HEK293T (cell line): Measurements from ENCODE around the gene TCOF1.

Experiments
- CTCF ChIA-PET: fragments of 350-600 bp; formaldehyde crosslinking; extraction: SDS; loops from one replicate; lab custom pipeline; 2021; ENCODE audit warnings: antibody characterized with exemption, inconsistent platforms; lab: Yijun Ruan, JAX
- POLR2A ChIA-PET: fragments of 350-600 bp; formaldehyde crosslinking; extraction: SDS; loops from one replicate; lab custom pipeline; 2020; ENCODE audit warnings: antibody characterized with exemption, inconsistent platforms; lab: Yijun Ruan, JAX
- DNase-seq: peaks from one replicate; pipeline ENCODE4 v3.0.0; 2012; ENCODE audit warnings: mixed read lengths; ENCODE audit errors: extremely low spot score
- ARNT ChIP-seq: fragments of 450-650 bp; IDR thresholded peaks from 2 replicates; pipeline ENCODE4 v1.6.1; 2017; ENCODE audit warnings: mild to moderate bottlenecking
- BHLHE40 ChIP-seq: fragments of 450-650 bp; IDR thresholded peaks from 2 replicates; pipeline ENCODE4 v1.6.1; 2016; ENCODE audit warnings: mild to moderate bottlenecking, moderate library complexity, borderline replicate concordance
- CTBP1 ChIP-seq: fragments of 450-650 bp; IDR thresholded peaks from 2 replicates; pipeline ENCODE4 v1.6.1; 2016; ENCODE audit warnings: borderline replicate concordance
- ELF4 ChIP-seq: fragments of 450-650 bp; IDR thresholded peaks from 2 replicates; pipeline ENCODE4 v1.6.1; 2017; ENCODE audit warnings: antibody characterized with exemption
- FOXA1 ChIP-seq: fragments of 450-650 bp; IDR thresholded peaks from 2 replicates; pipeline ENCODE4 v1.6.1; 2016; ENCODE audit warnings: mild to moderate bottlenecking
- FOXK2 ChIP-seq: fragments of 450-650 bp; IDR thresholded peaks from 2 replicates; pipeline ENCODE4 v1.6.1; 2016; ENCODE audit warnings: mild to moderate bottlenecking
- FOXM1 ChIP-seq: fragments of 450-650 bp; IDR thresholded peaks from 2 replicates; pipeline ENCODE4 v1.6.1; 2017; ENCODE audit warnings: mild to moderate bottlenecking, borderline replicate concordance
- HDGF ChIP-seq: fragments of 450-650 bp; IDR thresholded peaks from 2 replicates; pipeline ENCODE4 v1.6.1; 2017; ENCODE audit warnings: antibody characterized with exemption, borderline replicate concordance
- L3MBTL2 ChIP-seq: fragments of 450-650 bp; conservative IDR thresholded peaks from 2 replicates; pipeline ENCODE4 v1.6.1; 2016; ENCODE audit warnings: mild to moderate bottlenecking
- LEF1 ChIP-seq: fragments of 450-650 bp; IDR thresholded peaks from 2 replicates; pipeline ENCODE4 v1.6.1; 2017; ENCODE audit warnings: mild to moderate bottlenecking, borderline replicate concordance
- NFRKB ChIP-seq: fragments of 450-650 bp; IDR thresholded peaks from 2 replicates; pipeline ENCODE4 v1.6.1; 2016; ENCODE audit warnings: mild to moderate bottlenecking, moderate library complexity
- SP1 ChIP-seq: fragments of 450-650 bp; IDR thresholded peaks from 2 replicates; pipeline ENCODE4 v1.6.1; 2017
- SUZ12 ChIP-seq: fragments of 450-650 bp; IDR thresholded peaks from 2 replicates; pipeline ENCODE4 v1.6.1; 2016; ENCODE audit warnings: mild to moderate bottlenecking
- TARDBP ChIP-seq: fragments of 450-650 bp; IDR thresholded peaks from 2 replicates; pipeline ENCODE4 v1.6.1; 2016
- ZNF384 ChIP-seq: fragments of 450-650 bp; IDR thresholded peaks from 2 replicates; pipeline ENCODE4 v1.6.1; 2016
- TF ChIP-seq, protein P1 (sequence below): fragments of 450-650 bp; IDR thresholded peaks from 2 replicates; pipeline ENCODE4 v1.6.1; 2016

TCOF1 gene

DNA sequence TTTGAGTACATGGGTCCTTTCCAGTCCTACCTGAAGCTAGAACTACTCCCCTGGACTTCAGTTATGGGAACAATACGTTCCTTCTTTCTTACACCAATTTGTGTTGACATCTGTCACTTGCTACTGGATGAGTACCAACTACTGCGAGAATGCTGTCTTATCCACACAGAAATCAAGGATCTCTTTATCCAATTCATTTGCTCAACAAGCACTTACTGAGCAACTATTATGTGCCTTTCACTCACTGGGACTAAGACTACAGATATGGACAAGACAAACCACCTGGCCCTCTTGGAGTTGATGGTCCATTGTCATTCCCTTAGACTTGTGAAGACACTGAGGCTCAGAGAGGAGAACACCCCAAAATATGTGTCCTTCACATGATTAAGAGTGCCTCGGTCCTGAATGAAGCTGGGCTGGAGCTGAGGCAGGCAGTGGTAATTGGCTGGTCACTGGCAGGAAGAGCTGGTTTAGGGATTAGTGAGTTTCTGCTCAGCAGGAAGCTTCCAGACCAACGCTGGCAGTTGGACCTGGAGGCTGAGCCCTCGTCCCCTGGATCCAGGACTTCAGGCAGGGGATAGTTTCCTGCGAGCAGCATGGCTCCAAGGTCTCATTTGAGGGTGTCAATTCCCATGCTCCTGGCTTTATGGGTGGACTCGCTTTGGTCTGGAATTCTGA, 46.3 kb upstream of the TCOF1 start:
- TF ChIP-seq, protein P1, sequence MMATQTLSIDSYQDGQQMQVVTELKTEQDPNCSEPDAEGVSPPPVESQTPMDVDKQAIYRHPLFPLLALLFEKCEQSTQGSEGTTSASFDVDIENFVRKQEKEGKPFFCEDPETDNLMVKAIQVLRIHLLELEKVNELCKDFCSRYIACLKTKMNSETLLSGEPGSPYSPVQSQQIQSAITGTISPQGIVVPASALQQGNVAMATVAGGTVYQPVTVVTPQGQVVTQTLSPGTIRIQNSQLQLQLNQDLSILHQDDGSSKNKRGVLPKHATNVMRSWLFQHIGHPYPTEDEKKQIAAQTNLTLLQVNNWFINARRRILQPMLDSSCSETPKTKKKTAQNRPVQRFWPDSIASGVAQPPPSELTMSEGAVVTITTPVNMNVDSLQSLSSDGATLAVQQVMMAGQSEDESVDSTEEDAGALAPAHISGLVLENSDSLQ: no peak
- TF ChIP-seq SP1 (no peak), HDGF (no peak), CTBP1 (no peak), FOXM1 (no peak), FOXA1 (no peak), ZNF384 (no peak), BHLHE40 (no peak), LEF1 (no peak)
- ChIA-PET POLR2A (no interaction called here), CTCF (no interaction called here)
- no peak for DNase-seq

DNA sequence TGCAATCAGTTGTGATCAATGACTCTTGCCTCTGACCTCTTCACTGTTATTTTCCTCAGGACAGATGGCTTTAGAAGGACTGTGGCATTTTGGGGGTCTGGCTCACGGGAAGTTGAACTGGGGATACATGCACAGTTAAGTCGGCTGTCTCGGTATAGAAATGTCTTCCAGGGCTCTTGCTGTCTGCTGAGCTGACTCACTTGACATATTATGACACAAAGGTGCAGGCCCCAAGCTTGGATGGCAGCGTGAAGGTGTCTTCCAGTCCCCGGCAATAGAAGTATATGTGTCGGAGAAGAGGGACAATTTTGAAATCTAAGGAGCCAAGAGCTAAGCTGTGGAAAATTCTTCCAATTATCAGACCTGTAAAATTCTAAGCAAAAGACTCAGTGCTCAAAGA, 45.0 kb upstream of the TCOF1 start:
- ChIA-PET CTCF (no interaction called here), POLR2A (no interaction called here)
- no peak for DNase-seq
- TF ChIP-seq LEF1 (no peak), FOXK2 (no peak), L3MBTL2 (no peak), FOXA1 (no peak), ARNT (no peak), ELF4 (no peak)

DNA sequence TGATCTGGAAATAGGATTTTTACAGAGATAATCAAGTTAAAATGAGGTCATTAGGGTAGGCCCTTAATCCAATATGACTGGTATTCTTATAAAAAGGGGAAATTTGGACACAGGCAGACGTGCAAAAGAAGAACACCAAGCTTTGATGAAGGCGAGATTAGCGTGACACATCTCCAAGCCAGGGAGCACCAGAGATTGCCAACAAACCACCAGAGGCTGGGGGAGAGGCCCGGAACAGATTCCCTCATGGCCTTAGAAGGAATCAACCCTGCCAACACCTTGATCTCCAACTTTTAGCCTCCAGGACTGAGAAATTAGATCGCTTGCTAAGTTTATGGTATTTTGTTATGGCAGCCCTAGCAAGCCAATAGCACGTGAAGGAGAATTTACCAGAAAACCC, 44.0 kb upstream of the TCOF1 start:
- ChIA-PET CTCF (no interaction called here), POLR2A (no interaction called here)
- no peak for DNase-seq
- TF ChIP-seq ARNT (no peak), ELF4 (no peak), FOXA1 (no peak), LEF1 (no peak), CTBP1 (no peak), BHLHE40 (no peak), SUZ12 (no peak), L3MBTL2 (no peak), ZNF384 (no peak), FOXK2 (no peak), NFRKB (no peak)
- TF ChIP-seq, protein P1: no peak

DNA sequence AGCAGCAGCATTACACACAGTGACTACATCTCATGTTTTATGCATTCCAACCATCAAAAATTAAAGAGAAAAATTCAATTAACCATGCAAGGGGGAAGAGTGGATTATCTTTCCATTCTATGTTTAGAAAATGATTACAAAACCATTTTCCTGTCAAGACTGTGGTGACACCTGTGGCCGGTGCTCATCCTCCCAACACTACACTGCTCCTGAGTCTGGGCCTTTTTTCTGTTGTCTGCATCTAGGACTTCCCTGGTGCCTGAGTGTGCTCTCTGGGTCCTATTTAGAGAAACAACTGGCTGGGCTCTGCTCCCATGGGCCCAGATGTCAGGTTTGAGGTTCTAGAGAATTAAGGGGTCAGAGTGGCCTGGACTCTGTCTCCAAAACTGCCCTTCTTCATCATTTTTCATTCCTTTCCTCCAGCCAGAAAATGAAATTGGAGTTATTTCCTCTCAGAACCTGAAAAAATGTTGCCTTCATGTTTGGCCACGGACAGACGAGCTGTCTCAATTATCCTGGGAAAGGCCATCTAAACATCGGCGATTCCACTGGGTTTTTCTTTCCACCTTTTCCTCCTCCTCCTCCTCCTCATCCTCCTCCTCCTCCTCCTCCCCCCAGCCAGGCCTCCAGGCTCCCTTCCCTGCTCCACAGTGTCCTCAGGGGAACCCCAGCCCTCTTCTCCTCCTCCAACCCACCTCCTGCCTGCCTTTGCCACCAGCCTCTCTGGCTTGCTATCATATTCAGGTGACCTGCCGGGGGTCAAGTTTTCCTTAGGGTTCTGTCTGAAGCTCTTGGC, 43.4 kb upstream of the TCOF1 start:
- ChIA-PET CTCF (interaction anchor here (0.7 kb wide), 1 partner anchor 15 kb away, joined by 5 read pairs; no protein-coding TSS in a partner anchor), POLR2A (no interaction called here)
- no peak for TF ChIP-seq CTBP1
- TF ChIP-seq FOXA1: no peak
- no peak for TF ChIP-seq L3MBTL2
- no peak for TF ChIP-seq SP1
- no peak for TF ChIP-seq ELF4
- no peak for TF ChIP-seq TARDBP
- TF ChIP-seq FOXK2: no peak
- TF ChIP-seq SUZ12: no peak
- TF ChIP-seq, protein P1: no peak
- no peak for TF ChIP-seq HDGF
- no peak for TF ChIP-seq BHLHE40
- TF ChIP-seq LEF1: no peak
- no peak for TF ChIP-seq NFRKB
- no peak for TF ChIP-seq FOXM1
- TF ChIP-seq ARNT: no peak
- TF ChIP-seq ZNF384: no peak
- DNase-seq: no peak

DNA sequence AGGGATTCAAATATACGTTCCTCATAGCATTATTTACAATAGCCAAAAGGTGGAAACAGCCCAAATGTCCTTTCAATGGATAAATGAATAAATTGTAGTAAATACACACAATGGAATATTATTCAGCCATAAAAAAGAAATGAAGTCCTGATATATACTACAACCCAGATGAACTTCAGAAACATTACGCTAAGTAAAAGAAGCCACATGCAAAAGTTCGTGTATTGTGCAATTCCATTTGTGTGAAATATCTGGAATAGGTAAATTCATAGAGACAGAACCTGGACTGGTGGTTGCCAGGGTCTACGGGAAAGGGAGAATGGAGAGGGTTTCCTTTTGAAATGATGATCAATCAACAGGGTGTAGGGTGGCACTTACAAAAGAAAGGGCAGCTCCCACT, 42.3 kb upstream of the TCOF1 start:
- POLR2A ChIA-PET: no interaction called here
- CTCF ChIA-PET: interaction anchor here (0.6 kb wide), 1 partner anchor 896 kb away, joined by 4 read pairs; no protein-coding TSS in a partner anchor

More for the DNA sequence above, 42.3 kb upstream of the TCOF1 start:
- DNase-seq: no peak
- TF ChIP-seq FOXK2: no peak
- TF ChIP-seq NFRKB: no peak
- no peak for TF ChIP-seq ELF4
- no peak for TF ChIP-seq ARNT
- TF ChIP-seq HDGF: no peak
- TF ChIP-seq ZNF384: no peak
- no peak for TF ChIP-seq L3MBTL2
- TF ChIP-seq, protein P1: no peak
- no peak for TF ChIP-seq CTBP1
- TF ChIP-seq SUZ12: no peak
- TF ChIP-seq SP1: no peak
- no peak for TF ChIP-seq LEF1
- no peak for TF ChIP-seq FOXM1
